ENCODE data around the gene TALDO1.
A peak's percentile ranks its signal among the peaks of the same experiment; 100 is the strongest.

Gene TALDO1

GRCh38 chr11:801097-801780, 54.0 kb downstream of the TALDO1 start:
- no peak overlapping the region for H3K4me3 Mint-ChIP-seq
- peaks cover 9% of the 10 kb centered on the region for H3K4me1 Mint-ChIP-seq
- no peak overlapping the region for H3K27ac Mint-ChIP-seq
- no peaks in the 10 kb centered on the region for H3K27me3 Mint-ChIP-seq (ENCODE audit: low read depth)
- H3K36me3 Mint-ChIP-seq (ENCODE audit: low read depth): no peaks in the 10 kb centered on the region
- no peak for TF ChIP-seq CTCF (IDR thresholded peaks at IDR 0.05; ENCODE audit: unreplicated experiment in 3 of 3)
- H3K9me3 Mint-ChIP-seq: no peaks in the 10 kb centered on the region

DNA sequence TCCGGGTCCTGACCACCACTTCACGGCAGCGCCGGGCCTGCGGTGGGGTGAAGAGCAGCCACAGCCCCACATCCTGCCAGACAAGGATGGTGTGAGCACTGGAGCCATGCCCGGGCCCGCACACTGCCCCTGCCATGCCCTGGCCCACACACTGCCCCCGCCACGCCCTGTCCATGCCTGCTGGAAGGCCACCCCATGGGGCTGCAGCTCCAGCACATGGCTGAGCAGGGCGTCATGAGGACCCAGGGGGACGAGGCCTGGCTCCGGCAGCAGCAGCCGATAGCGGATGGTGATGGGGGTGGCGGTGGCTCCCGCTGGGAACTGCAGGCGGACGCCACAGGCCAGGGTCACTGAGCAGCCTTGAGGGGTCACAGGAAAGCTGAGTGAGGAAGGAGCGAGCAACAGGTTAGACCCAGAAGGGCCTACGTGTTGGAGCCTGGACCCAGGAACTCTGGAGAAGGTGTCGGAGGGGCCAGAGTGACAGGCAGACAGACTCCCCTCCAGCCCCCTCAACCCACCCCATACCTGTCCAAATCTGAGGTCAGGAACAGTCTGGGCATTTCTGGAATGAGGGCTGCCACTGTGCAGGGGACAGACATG, 54.9 kb downstream of the TALDO1 start:
- H3K27me3 Mint-ChIP-seq (ENCODE audit: low read depth): no peaks in the 10 kb centered on the region
- no peaks in the 10 kb centered on the region for H3K9me3 Mint-ChIP-seq
- no peak for TF ChIP-seq CTCF (IDR thresholded peaks at IDR 0.05; ENCODE audit: unreplicated experiment in 3 of 3)
- no peak overlapping the region for H3K27ac Mint-ChIP-seq
- H3K4me1 Mint-ChIP-seq: peaks cover 4% of the 10 kb centered on the region
- no peaks in the 10 kb centered on the region for H3K36me3 Mint-ChIP-seq (ENCODE audit: low read depth)
- no peak overlapping the region for H3K4me3 Mint-ChIP-seq

- no peaks in the 10 kb centered on the region for H3K9me3 Mint-ChIP-seq
- no peaks in the 10 kb centered on the region for H3K27me3 Mint-ChIP-seq (ENCODE audit: low read depth)
- H3K36me3 Mint-ChIP-seq (ENCODE audit: low read depth): no peaks in the 10 kb centered on the region
- TF ChIP-seq CTCF (IDR thresholded peaks at IDR 0.05; ENCODE audit: unreplicated experiment in 3 of 3): no peak
- H3K4me3 Mint-ChIP-seq: peak overlapping the region; percentile 25 to 79 (median 52)
- peaks cover 3% of the 10 kb centered on the region for H3K4me1 Mint-ChIP-seq
- no peak overlapping the region for H3K27ac Mint-ChIP-seq
These were observed 55.6 kb downstream of the TALDO1 start for GRCh38 chr11:802693-803466.

DNA sequence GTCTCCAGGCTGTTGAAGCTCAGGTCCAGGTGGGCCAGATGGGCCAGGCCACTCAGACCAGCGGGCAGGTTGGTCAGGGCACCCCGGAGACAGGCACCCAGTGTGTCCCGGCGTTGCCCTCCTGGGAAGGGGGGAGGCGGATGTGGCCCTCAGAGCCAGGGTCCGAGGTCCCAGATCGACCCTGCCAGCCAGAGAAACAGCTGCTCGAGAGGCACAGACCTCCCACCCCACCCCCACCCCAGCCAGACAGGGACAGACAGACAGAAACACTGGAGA, 56.1 kb downstream of the TALDO1 start:
- H3K27me3 Mint-ChIP-seq (ENCODE audit: low read depth): no peaks in the 10 kb centered on the region
- H3K4me1 Mint-ChIP-seq: peaks cover 5% of the 10 kb centered on the region
- no peak overlapping the region for H3K27ac Mint-ChIP-seq
- no peak for TF ChIP-seq CTCF (IDR thresholded peaks at IDR 0.05; ENCODE audit: unreplicated experiment in 3 of 3)
- peak overlapping the region in 2 of 3 experiments; percentile 25 to 79 for H3K4me3 Mint-ChIP-seq
- no peaks in the 10 kb centered on the region for H3K9me3 Mint-ChIP-seq
- H3K36me3 Mint-ChIP-seq (ENCODE audit: low read depth): no peaks in the 10 kb centered on the region

- no peak for TF ChIP-seq CTCF (IDR thresholded peaks at IDR 0.05; ENCODE audit: unreplicated experiment in 3 of 3)
- Mint-ChIP-seq H3K9me3 (no peaks in the 10 kb centered on the region), H3K27ac (peak overlapping the region in 1 of 3 experiments; percentile 39), H3K27me3 (ENCODE audit: low read depth) (no peaks in the 10 kb centered on the region), H3K4me1 (peaks cover 8% of the 10 kb centered on the region), H3K36me3 (ENCODE audit: low read depth) (no peaks in the 10 kb centered on the region), H3K4me3 (peak overlapping the region; percentile 79 to 84 (median 81))
These were observed 56.7 kb downstream of the TALDO1 start for GRCh38 chr11:803770-804598.
